Subcutaneous adipose tissue (tissue), 4 donors: ENCODE results near the gene NDUFA3. TPM values are rescaled to one million over a fixed set of nuclear protein-coding genes. Genes with fewer than 3 reads are reported as not detected.

Experiments
- total RNA-seq, 4 donors: library from RNA; depleted of rRNA; stranded (reverse); fragments of >200 nt; gene quantifications; one replicate each; pipeline ENCODE4 v1.1.0, GENCODE V29; 2016
- TF ChIP-seq, protein P1 (sequence below): fragments of 450-650 bp; IDR thresholded peaks from one replicate; pipeline ENCODE4 v1.5.1; 2016; ENCODE audit warnings: low read depth, mild to moderate bottlenecking, control low read depth, antibody characterized with exemption, moderate library complexity

Gene NDUFA3
- total RNA-seq, 4 donors from 2014 or later = 9.5 to 89.8 (median 21.8) TPM

DNA sequence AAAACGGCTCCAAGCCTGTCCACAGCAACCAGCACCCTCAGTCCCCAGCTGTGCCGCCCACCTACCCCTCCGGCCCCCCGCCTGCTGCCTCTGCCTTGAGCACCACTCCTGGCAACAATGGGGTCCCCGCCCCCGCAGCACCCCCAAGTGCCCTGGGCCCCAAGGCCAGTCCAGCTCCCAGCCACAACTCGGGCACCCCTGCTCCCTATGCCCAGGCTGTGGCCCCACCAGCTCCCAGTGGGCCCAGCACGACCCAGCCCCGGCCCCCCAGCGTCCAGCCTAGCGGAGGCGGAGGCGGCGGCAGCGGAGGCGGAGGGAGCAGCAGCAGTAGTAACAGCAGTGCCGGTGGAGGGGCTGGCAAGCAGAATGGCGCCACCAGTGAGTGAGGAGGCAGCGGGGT is 45.5 kb downstream of the NDUFA3 start:
- TF ChIP-seq, protein P1, sequence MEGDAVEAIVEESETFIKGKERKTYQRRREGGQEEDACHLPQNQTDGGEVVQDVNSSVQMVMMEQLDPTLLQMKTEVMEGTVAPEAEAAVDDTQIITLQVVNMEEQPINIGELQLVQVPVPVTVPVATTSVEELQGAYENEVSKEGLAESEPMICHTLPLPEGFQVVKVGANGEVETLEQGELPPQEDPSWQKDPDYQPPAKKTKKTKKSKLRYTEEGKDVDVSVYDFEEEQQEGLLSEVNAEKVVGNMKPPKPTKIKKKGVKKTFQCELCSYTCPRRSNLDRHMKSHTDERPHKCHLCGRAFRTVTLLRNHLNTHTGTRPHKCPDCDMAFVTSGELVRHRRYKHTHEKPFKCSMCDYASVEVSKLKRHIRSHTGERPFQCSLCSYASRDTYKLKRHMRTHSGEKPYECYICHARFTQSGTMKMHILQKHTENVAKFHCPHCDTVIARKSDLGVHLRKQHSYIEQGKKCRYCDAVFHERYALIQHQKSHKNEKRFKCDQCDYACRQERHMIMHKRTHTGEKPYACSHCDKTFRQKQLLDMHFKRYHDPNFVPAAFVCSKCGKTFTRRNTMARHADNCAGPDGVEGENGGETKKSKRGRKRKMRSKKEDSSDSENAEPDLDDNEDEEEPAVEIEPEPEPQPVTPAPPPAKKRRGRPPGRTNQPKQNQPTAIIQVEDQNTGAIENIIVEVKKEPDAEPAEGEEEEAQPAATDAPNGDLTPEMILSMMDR = no peak

DNA sequence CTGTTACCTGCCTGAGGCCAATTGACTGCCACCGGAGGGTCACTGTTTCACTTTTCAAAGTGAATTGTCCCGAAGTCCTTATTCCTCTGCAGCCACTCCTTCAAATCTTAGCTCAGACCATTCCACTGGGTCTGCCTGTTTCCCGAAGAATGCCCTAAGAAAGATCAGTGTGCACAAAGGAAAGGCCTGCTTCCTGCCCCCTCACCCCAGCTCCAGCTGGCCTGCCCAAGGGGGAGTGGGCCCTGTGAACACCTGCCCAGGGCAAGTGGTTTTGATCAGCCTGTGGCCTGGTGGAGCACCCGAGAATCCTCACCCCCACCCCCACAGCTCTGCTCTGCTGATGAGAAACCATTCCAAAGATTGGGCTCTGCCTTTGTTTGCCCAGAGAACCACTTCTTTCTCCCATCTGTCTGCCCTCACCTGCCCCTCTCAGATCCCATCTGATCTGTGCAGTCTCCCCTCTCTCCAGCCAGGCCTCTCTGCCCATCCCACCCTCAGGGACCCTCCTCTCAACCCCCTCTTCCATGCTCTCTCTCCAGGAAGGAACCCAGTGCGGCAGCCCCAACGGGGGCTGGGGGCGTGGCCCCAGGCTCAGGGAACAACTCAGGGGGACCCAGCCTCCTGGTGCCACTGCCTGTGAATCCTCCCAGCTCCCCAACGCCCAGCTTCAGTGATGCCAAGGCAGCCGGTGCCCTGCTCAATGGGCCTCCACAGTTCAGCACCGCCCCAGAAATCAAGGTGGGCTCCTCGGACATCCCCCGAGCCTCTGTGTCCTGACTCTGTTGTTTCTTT is 46.6 kb downstream of the NDUFA3 start:
- TF ChIP-seq, protein P1 = no peak

DNA sequence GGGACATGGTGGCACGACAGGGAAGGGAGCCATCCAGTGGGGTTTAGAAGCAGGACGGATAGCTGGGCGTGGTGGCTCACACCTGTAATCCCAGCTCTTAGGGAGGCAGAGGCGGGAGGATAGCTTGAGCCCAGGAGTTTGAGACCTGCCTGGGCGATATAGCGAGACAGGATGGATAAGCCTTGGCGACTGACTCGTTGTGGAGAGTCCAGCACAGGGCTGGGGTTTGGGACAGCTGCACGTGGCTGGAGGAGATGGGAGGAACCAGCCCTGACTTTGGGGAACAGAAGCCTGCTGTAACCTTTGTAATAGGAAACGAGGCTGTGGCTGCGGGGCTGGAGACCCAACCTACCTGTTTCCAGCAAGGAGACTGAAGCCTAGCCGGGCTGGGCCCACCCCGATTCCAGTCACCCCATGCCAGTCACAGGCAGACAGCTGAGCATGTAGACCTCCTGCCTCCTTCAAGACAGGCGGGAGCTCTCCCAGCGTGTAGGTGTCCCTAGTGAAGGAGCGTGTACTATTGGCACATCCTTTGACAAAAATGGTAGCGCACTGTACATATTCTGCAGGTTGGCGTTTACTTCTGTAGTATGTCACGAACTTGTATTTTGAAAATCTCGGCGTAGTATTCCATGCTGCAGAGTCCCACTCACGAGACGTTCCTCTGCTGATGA is 48.8 kb downstream of the NDUFA3 start:
- TF ChIP-seq, protein P1 = no peak

DNA sequence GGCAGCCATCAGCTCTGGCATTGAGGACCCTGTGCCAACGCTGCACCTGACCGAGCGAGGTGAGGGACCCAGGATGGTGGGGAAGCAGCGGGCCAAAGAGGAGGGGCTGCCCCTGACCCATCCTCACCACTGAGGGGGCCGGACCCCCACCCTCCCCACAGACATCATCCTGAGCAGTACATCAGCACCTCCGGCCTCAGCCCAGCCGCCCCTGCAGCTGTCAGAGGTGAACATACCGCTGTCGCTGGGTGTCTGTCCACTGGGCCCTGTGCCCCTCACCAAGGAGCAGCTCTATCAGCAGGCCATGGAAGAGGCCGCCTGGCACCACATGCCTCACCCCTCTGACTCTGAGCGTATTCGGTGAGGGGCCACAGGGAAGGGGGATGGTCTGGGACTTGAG is 49.6 kb downstream of the NDUFA3 start:
- TF ChIP-seq, protein P1 = no peak

DNA sequence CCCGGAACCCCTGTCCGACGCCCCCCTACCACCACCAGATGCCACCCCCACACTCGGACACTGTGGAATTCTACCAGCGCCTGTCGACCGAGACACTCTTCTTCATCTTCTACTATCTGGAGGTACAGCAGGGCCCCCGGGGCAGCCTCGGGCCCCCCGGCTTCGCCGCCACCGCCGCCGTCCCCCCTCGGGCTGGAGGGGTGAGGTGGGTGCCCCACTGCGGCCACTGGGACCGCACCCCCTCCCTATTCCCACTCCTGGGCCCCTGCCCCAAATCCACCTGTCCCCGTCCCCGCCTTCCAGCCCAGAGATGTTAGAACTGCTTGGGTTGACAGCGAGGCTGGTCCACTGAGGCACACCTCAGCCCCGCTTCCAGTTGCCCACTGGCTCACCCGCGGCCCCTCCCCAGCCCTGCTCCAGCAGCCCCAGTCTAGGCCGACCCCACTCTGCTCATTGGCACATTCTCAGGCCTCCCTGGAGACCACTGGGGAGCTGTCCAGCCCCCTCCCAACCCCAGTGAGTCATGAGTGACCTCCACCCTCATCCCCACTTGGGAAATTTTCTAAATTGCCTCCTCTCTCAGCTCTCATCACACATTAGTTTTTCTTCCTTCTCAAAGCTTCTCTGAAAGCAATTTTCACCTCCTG is 50.3 kb downstream of the NDUFA3 start:
- TF ChIP-seq, protein P1 = no peak

DNA sequence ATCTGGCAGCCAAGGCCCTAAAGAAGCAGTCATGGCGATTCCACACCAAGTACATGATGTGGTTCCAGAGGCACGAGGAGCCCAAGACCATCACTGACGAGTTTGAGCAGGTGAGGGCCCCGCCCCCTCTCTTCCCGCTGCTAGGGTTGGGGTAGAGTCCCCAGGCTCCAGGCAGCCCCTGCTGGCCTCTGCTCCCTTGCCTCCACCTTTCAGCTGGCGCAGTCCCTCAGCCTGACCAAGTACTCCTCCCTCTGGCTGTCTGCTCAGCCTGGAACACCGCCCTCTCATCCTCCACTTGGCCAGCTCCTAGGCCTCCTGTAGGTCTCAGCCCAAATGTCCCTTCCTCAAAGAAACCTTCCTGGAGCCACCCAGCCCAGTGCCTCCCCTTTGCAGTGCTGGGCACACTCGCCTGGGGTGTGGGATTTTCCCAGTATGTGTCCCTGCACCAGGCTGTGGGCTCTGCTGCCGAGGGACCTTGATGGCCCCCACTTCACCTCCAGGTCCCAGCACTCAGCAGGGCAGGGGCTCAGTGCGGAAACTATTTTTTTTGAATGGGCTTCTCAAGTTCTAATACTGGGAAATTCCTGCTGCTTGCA is 51.2 kb downstream of the NDUFA3 start:
- TF ChIP-seq, protein P1 = no peak
